Measurements from ENCODE around the gene CETP.

GRCh38 chr16:57016831-57017230 is 55.1 kb downstream of the CETP start:
- TF ChIP-seq, protein P1, sequence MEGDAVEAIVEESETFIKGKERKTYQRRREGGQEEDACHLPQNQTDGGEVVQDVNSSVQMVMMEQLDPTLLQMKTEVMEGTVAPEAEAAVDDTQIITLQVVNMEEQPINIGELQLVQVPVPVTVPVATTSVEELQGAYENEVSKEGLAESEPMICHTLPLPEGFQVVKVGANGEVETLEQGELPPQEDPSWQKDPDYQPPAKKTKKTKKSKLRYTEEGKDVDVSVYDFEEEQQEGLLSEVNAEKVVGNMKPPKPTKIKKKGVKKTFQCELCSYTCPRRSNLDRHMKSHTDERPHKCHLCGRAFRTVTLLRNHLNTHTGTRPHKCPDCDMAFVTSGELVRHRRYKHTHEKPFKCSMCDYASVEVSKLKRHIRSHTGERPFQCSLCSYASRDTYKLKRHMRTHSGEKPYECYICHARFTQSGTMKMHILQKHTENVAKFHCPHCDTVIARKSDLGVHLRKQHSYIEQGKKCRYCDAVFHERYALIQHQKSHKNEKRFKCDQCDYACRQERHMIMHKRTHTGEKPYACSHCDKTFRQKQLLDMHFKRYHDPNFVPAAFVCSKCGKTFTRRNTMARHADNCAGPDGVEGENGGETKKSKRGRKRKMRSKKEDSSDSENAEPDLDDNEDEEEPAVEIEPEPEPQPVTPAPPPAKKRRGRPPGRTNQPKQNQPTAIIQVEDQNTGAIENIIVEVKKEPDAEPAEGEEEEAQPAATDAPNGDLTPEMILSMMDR (IDR thresholded peaks at IDR 0.05) = no peak
- TF ChIP-seq POLR2A (IDR thresholded peaks at IDR 0.05; ENCODE audit: low read depth) = no peak
- TF ChIP-seq EP300 (IDR thresholded peaks at IDR 0.05) = no peak
